HUES48 (cell line): ENCODE measurements around the gene FCHSD2.

ENCODE experiments used
- H3K27ac ChIP-seq: one replicate; pipeline ENCODE4 v1.7.0; 2013; ENCODE audit warnings: low read depth, low read length, inconsistent platforms
- H3K27me3 ChIP-seq: 2 replicates; pipeline ENCODE4 v1.6.1; 2013; ENCODE audit warnings: mild to moderate bottlenecking, low read length; ENCODE audit not compliant: control insufficient read depth, insufficient read depth
- H3K36me3 ChIP-seq: 2 replicates; pipeline ENCODE4 v1.6.1; 2013; ENCODE audit warnings: low read length; ENCODE audit not compliant: control insufficient read depth, insufficient read depth
- H3K4me1 ChIP-seq: 2 replicates; pipeline ENCODE4 v1.6.1; 2013; ENCODE audit warnings: mild to moderate bottlenecking, low read length; ENCODE audit not compliant: control insufficient read depth, insufficient read depth
- H3K4me3 ChIP-seq: 2 replicates; pipeline ENCODE4 v1.5.1; 2013; ENCODE audit warnings: mild to moderate bottlenecking, low read depth, low read length
- H3K9ac ChIP-seq: 2 replicates; pipeline ENCODE4 v1.6.1; 2013; ENCODE audit warnings: mild to moderate bottlenecking, low read depth, low read length, moderate library complexity
- H3K9me3 ChIP-seq: 2 replicates; pipeline ENCODE4 v1.6.1; 2013; ENCODE audit warnings: low read length; ENCODE audit not compliant: control insufficient read depth, insufficient read depth

The FCHSD2 gene

GRCh38 chr11:73171436-73172161, 29.5 kb upstream of the FCHSD2 start:
- Histone ChIP-seq H3K27me3 (no peaks in the 10 kb centered on the region), H3K9ac (no peak overlapping the region), H3K4me1 (peaks cover 2% of the 10 kb centered on the region; the same call in 1 of the 2 replicates)

GRCh38 chr11:73170140-73170539, 28.0 kb upstream of the FCHSD2 start:
- no peak overlapping the region for H3K27ac ChIP-seq
- no peaks in the 10 kb centered on the region for H3K9me3 ChIP-seq
- H3K4me3 ChIP-seq: no peak overlapping the region
- H3K36me3 ChIP-seq: no peaks in the 10 kb centered on the region
- H3K9ac ChIP-seq: no peak overlapping the region
- H3K27me3 ChIP-seq: no peaks in the 10 kb centered on the region
- peaks cover 2% of the 10 kb centered on the region; the same call in 1 of the 2 replicates for H3K4me1 ChIP-seq

More at GRCh38 chr11:73171436-73172161, 29.5 kb upstream of the FCHSD2 start:
- H3K4me3 ChIP-seq: no peak overlapping the region
- H3K36me3 ChIP-seq: no peaks in the 10 kb centered on the region
- H3K27ac ChIP-seq: no peak overlapping the region
- no peaks in the 10 kb centered on the region for H3K9me3 ChIP-seq

- H3K27ac ChIP-seq: no peak overlapping the region
- no peaks in the 10 kb centered on the region for H3K36me3 ChIP-seq
- no peaks in the 10 kb centered on the region for H3K9me3 ChIP-seq
- no peak overlapping the region for H3K4me3 ChIP-seq
- H3K27me3 ChIP-seq: no peaks in the 10 kb centered on the region
- peaks cover 2% of the 10 kb centered on the region; the same call in 1 of the 2 replicates for H3K4me1 ChIP-seq
- H3K9ac ChIP-seq: no peak overlapping the region
Observed at GRCh38 chr11:73168925-73169579, 26.9 kb upstream of the FCHSD2 start.

- Histone ChIP-seq H3K4me1 (peaks cover 2% of the 10 kb centered on the region; the same call in 1 of the 2 replicates), H3K27me3 (no peaks in the 10 kb centered on the region), H3K4me3 (no peak overlapping the region), H3K27ac (no peak overlapping the region), H3K9me3 (no peaks in the 10 kb centered on the region), H3K36me3 (no peaks in the 10 kb centered on the region), H3K9ac (no peak overlapping the region)
Observed at GRCh38 chr11:73167363-73167954, 25.3 kb upstream of the FCHSD2 start.

- Histone ChIP-seq H3K4me1 (peaks cover 2% of the 10 kb centered on the region; the same call in 1 of the 2 replicates), H3K9ac (no peak overlapping the region), H3K27ac (no peak overlapping the region), H3K27me3 (no peaks in the 10 kb centered on the region), H3K4me3 (no peak overlapping the region), H3K9me3 (no peaks in the 10 kb centered on the region), H3K36me3 (no peaks in the 10 kb centered on the region)
Observed at GRCh38 chr11:73164803-73165540, 22.9 kb upstream of the FCHSD2 start.

- Histone ChIP-seq H3K4me3 (no peak overlapping the region), H3K9me3 (no peaks in the 10 kb centered on the region), H3K36me3 (no peaks in the 10 kb centered on the region), H3K27me3 (no peaks in the 10 kb centered on the region), H3K27ac (no peak overlapping the region), H3K9ac (no peak overlapping the region), H3K4me1 (no peaks in the 10 kb centered on the region)
Observed at GRCh38 chr11:73163638-73164174, 21.6 kb upstream of the FCHSD2 start.

- Histone ChIP-seq H3K27ac (no peak overlapping the region), H3K4me3 (no peak overlapping the region), H3K27me3 (no peaks in the 10 kb centered on the region), H3K36me3 (no peaks in the 10 kb centered on the region), H3K4me1 (no peaks in the 10 kb centered on the region), H3K9me3 (no peaks in the 10 kb centered on the region), H3K9ac (no peak overlapping the region)
Observed at GRCh38 chr11:73162196-73162740, 20.1 kb upstream of the FCHSD2 start.

GRCh38 chr11:73160005-73160760, 18.1 kb upstream of the FCHSD2 start:
- no peak overlapping the region for H3K27ac ChIP-seq
- no peaks in the 10 kb centered on the region for H3K4me1 ChIP-seq

GRCh38 chr11:73159297-73159696, 17.2 kb upstream of the FCHSD2 start:
- no peak overlapping the region for H3K9ac ChIP-seq
- H3K9me3 ChIP-seq: no peaks in the 10 kb centered on the region
- no peaks in the 10 kb centered on the region for H3K36me3 ChIP-seq
- no peak overlapping the region for H3K27ac ChIP-seq
- H3K27me3 ChIP-seq: no peaks in the 10 kb centered on the region
- H3K4me3 ChIP-seq: no peak overlapping the region
- H3K4me1 ChIP-seq: no peaks in the 10 kb centered on the region

More at GRCh38 chr11:73160005-73160760, 18.1 kb upstream of the FCHSD2 start:
- H3K4me3 ChIP-seq: no peak overlapping the region
- H3K27me3 ChIP-seq: no peaks in the 10 kb centered on the region
- H3K9me3 ChIP-seq: no peaks in the 10 kb centered on the region
- no peak overlapping the region for H3K9ac ChIP-seq
- no peaks in the 10 kb centered on the region for H3K36me3 ChIP-seq
